Measurements from ENCODE around the gene KIAA1328. TPM values are rescaled to one million over a fixed set of nuclear protein-coding genes. Genes with fewer than 3 reads are reported as not detected.

Gene KIAA1328
- total RNA-seq, 4 donors from 2014 or later: 3.4 to 8.3 (median 6.6) TPM

- Histone ChIP-seq H3K36me3 (no peaks in the 10 kb centered on the region), H3K4me1 (no peaks in the 10 kb centered on the region), H3K27ac (no peak overlapping the region), H3K27me3 (peaks cover 12 to 32% (median 31%) of the 10 kb centered on the region in 3 donors), H3K9me3 (no peaks in the 10 kb centered on the region), H3K4me3 (no peak overlapping the region)
- DNase-seq (no peak), ATAC-seq (no peak)
- in situ Hi-C loops (cut with MboI; ENCODE audit: low sequenced_read_pairs in 4 of 4) (no loop called here), intact Hi-C loops (cut with DNase I; ENCODE audit: low total_unique reads) (no loop called here)
- no peak for TF ChIP-seq POLR2A (IDR thresholded peaks at IDR 0.05)
- TF ChIP-seq CTCF (IDR thresholded peaks at IDR 0.05 in 4 of 5, conservative IDR thresholded peaks at IDR 0.05 in 1 of 5): no peak
Measured at GRCh38 chr18:37272841-37273240, 443.9 kb downstream of the KIAA1328 start.

- no peak overlapping the region for H3K4me3 ChIP-seq
- H3K27me3 ChIP-seq: peaks cover 12 to 33% (median 31%) of the 10 kb centered on the region in 3 donors
- no peaks in the 10 kb centered on the region for H3K9me3 ChIP-seq
- H3K27ac ChIP-seq: no peak overlapping the region
- H3K4me1 ChIP-seq: no peaks in the 10 kb centered on the region
- no peaks in the 10 kb centered on the region for H3K36me3 ChIP-seq
- no peak for DNase-seq
- intact Hi-C loops (cut with DNase I; ENCODE audit: low total_unique reads) (no loop called here), in situ Hi-C loops (cut with MboI; ENCODE audit: low sequenced_read_pairs in 4 of 4) (no loop called here)
- ATAC-seq: no peak
- no peak for TF ChIP-seq POLR2A (IDR thresholded peaks at IDR 0.05)
- no peak for TF ChIP-seq CTCF (IDR thresholded peaks at IDR 0.05 in 4 of 5, conservative IDR thresholded peaks at IDR 0.05 in 1 of 5)
Measured at GRCh38 chr18:37274309-37275236, 445.6 kb downstream of the KIAA1328 start.

GRCh38 chr18:37275237-37275741 is 446.4 kb downstream of the KIAA1328 start:
- intact Hi-C loops (cut with DNase I; ENCODE audit: low total_unique reads): no loop called here

GRCh38 chr18:37276111-37276890 is 447.4 kb downstream of the KIAA1328 start:
- no peak for TF ChIP-seq CTCF (IDR thresholded peaks at IDR 0.05 in 4 of 5, conservative IDR thresholded peaks at IDR 0.05 in 1 of 5)
- TF ChIP-seq POLR2A (IDR thresholded peaks at IDR 0.05): no peak
- DNase-seq (no peak), ATAC-seq (no peak)
- in situ Hi-C loops (cut with MboI; ENCODE audit: low sequenced_read_pairs in 4 of 4) (no loop called here), intact Hi-C loops (cut with DNase I; ENCODE audit: low total_unique reads) (no loop called here)
- Histone ChIP-seq H3K36me3 (no peaks in the 10 kb centered on the region), H3K4me3 (no peak overlapping the region), H3K27ac (no peak overlapping the region), H3K9me3 (no peaks in the 10 kb centered on the region), H3K27me3 (peaks cover 12 to 33% (median 31%) of the 10 kb centered on the region in 3 donors), H3K4me1 (no peaks in the 10 kb centered on the region)

More at GRCh38 chr18:37275237-37275741, 446.4 kb downstream of the KIAA1328 start:
- Histone ChIP-seq H3K4me3 (no peak overlapping the region), H3K36me3 (no peaks in the 10 kb centered on the region), H3K4me1 (no peaks in the 10 kb centered on the region), H3K27ac (no peak overlapping the region), H3K27me3 (peaks cover 12 to 33% (median 31%) of the 10 kb centered on the region in 3 donors), H3K9me3 (no peaks in the 10 kb centered on the region)
- ATAC-seq (no peak), DNase-seq (no peak)
- in situ Hi-C loops (cut with MboI; ENCODE audit: low sequenced_read_pairs in 4 of 4): no loop called here
- TF ChIP-seq CTCF (IDR thresholded peaks at IDR 0.05 in 4 of 5, conservative IDR thresholded peaks at IDR 0.05 in 1 of 5) (no peak), POLR2A (IDR thresholded peaks at IDR 0.05) (no peak)
